Activated CD4-positive, alpha-beta T cell treated with anti-CD3 and anti-CD28 coated beads, Interleukin-2, amount 50 U/mL, for 16 hours (primary cell): ENCODE results near the gene KIF12.

ENCODE experiments used
- DNase-seq: peaks from one replicate; pipeline ENCODE4 v3.0.0-alpha.2; 2020

KIF12 gene

GRCh38 chr9:114123031-114123977 lies 24.2 kb upstream of the KIF12 start:
- DNase-seq, result no peak

- no peak for DNase-seq
These were observed 23.3 kb upstream of the KIF12 start for GRCh38 chr9:114122136-114123027.

GRCh38 chr9:114121227-114122135 lies 22.4 kb upstream of the KIF12 start:
- DNase-seq, result no peak

- DNase-seq, result no peak
These were observed 21.3 kb upstream of the KIF12 start for GRCh38 chr9:114120192-114121014.

GRCh38 chr9:114119242-114120191 lies 20.4 kb upstream of the KIF12 start:
- no peak for DNase-seq

GRCh38 chr9:114117996-114118830 lies 19.1 kb upstream of the KIF12 start:
- DNase-seq, result no peak

GRCh38 chr9:114117614-114117995 lies 18.5 kb upstream of the KIF12 start:
- no peak for DNase-seq

- DNase-seq, result no peak
These were observed 17.1 kb upstream of the KIF12 start for GRCh38 chr9:114116126-114116747.

- no peak for DNase-seq
These were observed 16.6 kb upstream of the KIF12 start for GRCh38 chr9:114115654-114116125.

- DNase-seq, result no peak
These were observed 15.3 kb upstream of the KIF12 start for GRCh38 chr9:114114364-114114763.

- no peak for DNase-seq
These were observed 13.9 kb upstream of the KIF12 start for GRCh38 chr9:114112778-114113584.

- no peak for DNase-seq
These were observed 13.2 kb upstream of the KIF12 start for GRCh38 chr9:114112325-114112724.

GRCh38 chr9:114110180-114110579 lies 11.1 kb upstream of the KIF12 start:
- DNase-seq, result no peak

- DNase-seq, result no peak
These were observed 10.0 kb upstream of the KIF12 start for GRCh38 chr9:114109124-114109523.

GRCh38 chr9:114108016-114108833 lies 9.1 kb upstream of the KIF12 start:
- DNase-seq, result peak; percentile 68

GRCh38 chr9:114107286-114108001 lies 8.4 kb upstream of the KIF12 start:
- no peak for DNase-seq
